Lower leg skin (tissue), 4 donors: ENCODE data around the gene SULT4A1. TPM values are rescaled to one million over a fixed set of nuclear protein-coding genes. Genes with fewer than 3 reads are reported as not detected.
A peak's percentile ranks its signal among the peaks of the same experiment; 100 is the strongest.

Source experiments
- DNase-seq, 2 donors: peaks; one replicate each; pipeline ENCODE4 v3.0.0-alpha.2; 2019; ENCODE audit warnings: low spot score in 2 of 2
- H3K4me3 ChIP-seq: fragments of 200-600 bp; sonication (generic); 2 replicates; pipeline ENCODE4 v1.5.1; 2017; ENCODE audit warnings: mild to moderate bottlenecking, low read depth; ENCODE audit not compliant: poor library complexity, severe bottlenecking
- POLR2A ChIP-seq, 2 donors: fragments of 450-650 bp; IDR thresholded peaks; one replicate each; pipeline ENCODE4 v1.6.1; 2016 to 2017; ENCODE audit warnings: antibody characterized with exemption in 2 of 2, mild to moderate bottlenecking in 1 of 2, moderate library complexity in 1 of 2
- WGBS, 2 donors: methylation state at CpG; one replicate each; pipeline ENCODE4 v1.1.5; 2018; 5-methylcytosine and 5-hydroxymethylcytosine counted together
- intact Hi-C: fragments of 100-400 bp; cut with DNase I; formaldehyde crosslinking; loops from one replicate; pipeline ENCODE4 v1.15.0; 2023; ENCODE audit warnings: low total_unique reads
- total RNA-seq, 4 donors: library from RNA; depleted of rRNA; stranded (reverse); fragments of >200 nt; gene quantifications; one replicate each; pipeline ENCODE4 v1.1.0, GENCODE V29; 2016
- TF ChIP-seq, protein P1 (sequence below), 3 donors: fragments of 450-650 bp; IDR thresholded peaks; one replicate each; pipeline ENCODE4 v1.5.1; 2016; ENCODE audit warnings: antibody characterized with exemption in 3 of 3, mild to moderate bottlenecking in 3 of 3, moderate library complexity in 2 of 3

Gene SULT4A1
- total RNA-seq, 4 donors from 2014 or later = not detected

DNA sequence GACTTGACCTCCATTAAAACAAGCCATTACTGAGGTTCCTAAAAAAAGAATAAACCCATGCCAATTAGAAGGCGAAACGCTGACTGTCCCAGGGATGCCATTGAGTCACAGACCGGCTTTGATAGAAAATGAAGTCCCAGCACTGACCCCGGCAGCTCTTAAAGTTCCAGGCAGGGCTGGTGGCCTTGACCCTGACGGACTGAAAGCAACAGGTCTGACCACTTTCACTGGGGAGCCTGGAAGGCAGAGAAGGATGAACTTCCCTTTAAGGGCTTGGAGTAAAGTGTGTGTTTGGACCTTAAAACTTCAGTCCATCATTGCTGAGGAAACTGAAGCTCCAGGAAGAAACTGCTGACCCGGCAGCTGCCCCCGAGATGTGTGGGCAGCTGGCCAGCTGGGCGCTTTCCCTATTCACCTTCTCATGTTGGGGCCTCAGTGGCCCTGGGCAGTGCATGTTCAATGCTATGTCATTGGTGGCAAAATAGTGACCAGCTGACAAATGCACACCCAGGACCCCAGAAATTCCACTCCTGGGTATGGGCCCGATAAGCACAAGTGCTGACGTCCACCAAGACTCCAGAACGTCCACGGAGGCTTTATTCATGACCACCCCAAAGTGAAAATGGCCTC is 31.3 kb downstream of the SULT4A1 start:
- 78 to 82% methylated on average over 12 of the region's 12 CpGs for WGBS, 2 donors
- no peak overlapping the region for H3K4me3 ChIP-seq
- DNase-seq = no peak
- no peak for TF ChIP-seq POLR2A (IDR thresholded peaks at IDR 0.05)
- TF ChIP-seq, protein P1, sequence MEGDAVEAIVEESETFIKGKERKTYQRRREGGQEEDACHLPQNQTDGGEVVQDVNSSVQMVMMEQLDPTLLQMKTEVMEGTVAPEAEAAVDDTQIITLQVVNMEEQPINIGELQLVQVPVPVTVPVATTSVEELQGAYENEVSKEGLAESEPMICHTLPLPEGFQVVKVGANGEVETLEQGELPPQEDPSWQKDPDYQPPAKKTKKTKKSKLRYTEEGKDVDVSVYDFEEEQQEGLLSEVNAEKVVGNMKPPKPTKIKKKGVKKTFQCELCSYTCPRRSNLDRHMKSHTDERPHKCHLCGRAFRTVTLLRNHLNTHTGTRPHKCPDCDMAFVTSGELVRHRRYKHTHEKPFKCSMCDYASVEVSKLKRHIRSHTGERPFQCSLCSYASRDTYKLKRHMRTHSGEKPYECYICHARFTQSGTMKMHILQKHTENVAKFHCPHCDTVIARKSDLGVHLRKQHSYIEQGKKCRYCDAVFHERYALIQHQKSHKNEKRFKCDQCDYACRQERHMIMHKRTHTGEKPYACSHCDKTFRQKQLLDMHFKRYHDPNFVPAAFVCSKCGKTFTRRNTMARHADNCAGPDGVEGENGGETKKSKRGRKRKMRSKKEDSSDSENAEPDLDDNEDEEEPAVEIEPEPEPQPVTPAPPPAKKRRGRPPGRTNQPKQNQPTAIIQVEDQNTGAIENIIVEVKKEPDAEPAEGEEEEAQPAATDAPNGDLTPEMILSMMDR (IDR thresholded peaks at IDR 0.05) = no peak
- intact Hi-C loops = no loop called here

DNA sequence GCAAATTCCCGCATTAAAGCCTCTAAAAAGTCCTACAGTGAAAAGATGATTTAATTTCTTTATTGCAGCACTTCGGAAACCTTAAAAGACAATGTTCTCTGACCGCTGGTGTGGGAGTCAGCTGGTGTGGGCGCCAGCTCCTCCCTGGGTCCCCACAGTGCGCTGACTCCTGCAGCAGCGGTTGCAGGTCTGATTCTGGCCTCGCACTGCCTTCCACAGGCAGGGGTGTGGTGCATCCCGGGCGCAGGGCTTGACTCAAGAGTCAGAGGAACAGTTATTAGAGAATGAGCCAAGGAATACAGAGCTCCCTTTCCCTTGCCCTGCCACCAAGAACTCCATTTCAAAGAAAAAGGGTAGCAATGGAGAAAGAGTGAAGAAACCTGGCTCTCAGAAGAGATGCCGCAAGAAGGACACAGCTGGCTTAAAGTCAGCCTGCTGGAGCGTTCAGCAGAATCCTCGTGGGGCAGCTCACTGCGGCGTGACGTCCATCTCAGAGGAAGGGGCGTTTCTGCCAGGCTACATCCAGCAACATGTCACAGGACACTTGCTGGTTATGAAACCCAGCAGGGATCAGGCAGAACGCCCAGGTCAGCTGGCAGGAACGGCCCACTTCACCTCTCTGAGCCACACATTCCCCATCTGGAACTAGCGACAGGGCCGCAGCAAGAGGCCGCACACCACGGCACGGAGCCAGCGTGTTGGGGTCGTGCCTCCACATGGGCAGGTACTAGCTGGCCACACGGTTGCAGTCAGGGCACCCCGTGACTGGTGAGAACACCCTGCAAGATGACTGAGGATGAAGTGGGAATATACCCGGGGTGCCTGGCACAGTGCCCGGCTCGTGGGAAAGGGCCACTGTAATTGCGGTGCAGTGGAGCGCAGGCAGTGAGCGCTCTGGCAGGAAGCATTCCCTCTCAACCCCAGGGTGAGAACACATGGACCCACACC is 32.1 kb downstream of the SULT4A1 start:
- intact Hi-C loops = loop anchor here (5.0 kb wide), 1 partner anchor 443 kb away; no protein-coding TSS in a partner anchor
- TF ChIP-seq, protein P1 (IDR thresholded peaks at IDR 0.05) = no peak
- no peak for TF ChIP-seq POLR2A (IDR thresholded peaks at IDR 0.05)
- 52% methylated on average over 33 of the region's 33 CpGs for whole genome bisulfite sequencing, 2 donors
- no peak overlapping the region for H3K4me3 ChIP-seq
- DNase-seq = peak; percentile 76 to 96

DNA sequence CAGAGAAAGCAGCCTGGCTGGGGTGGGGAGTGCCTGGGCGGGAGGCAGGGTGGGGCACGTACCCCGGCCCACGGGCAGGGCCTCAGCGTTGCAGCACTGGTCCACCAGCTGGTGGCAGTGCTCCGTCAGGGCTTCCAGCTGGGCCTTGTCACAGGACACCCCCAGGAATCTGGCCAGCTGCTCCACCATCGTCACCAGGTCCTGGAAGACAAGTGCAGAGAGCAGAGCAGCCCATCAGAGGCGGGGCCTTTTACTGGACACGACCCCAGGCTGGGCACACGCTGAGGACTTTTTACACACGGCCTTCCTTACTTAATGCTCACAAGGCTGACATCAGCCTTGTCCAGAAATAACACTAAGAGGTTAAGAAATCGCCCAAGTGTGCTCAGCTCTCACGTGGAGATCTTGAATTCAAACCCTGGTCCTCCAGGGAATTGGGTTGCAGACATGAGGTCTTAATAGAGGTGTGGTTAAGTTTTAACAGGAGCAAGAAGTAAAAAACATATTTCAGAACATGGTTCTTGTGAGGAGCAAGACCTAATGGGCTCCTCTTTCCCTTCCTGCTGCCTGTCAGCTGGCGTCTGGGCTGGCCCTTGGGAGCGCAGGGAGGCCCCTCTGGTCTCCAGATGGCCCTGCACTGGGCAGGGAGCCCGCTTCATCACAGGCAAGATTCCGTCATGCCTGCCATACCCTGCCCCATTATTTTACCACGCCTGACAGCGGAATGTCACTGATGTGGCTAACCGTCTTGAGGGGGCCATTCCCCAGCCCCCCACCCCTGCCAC is 33.1 kb downstream of the SULT4A1 start:
- H3K4me3 ChIP-seq = no peak overlapping the region
- peak; percentile 60 to 97 for DNase-seq
- intact Hi-C loops = loop anchor here (5.0 kb wide), 1 partner anchor 442 kb away; no protein-coding TSS in a partner anchor
- 44 to 54% methylated on average over 20 of the region's 20 CpGs for WGBS, 2 donors
- TF ChIP-seq, protein P1 (IDR thresholded peaks at IDR 0.05) = no peak
- TF ChIP-seq POLR2A (IDR thresholded peaks at IDR 0.05) = no peak

DNA sequence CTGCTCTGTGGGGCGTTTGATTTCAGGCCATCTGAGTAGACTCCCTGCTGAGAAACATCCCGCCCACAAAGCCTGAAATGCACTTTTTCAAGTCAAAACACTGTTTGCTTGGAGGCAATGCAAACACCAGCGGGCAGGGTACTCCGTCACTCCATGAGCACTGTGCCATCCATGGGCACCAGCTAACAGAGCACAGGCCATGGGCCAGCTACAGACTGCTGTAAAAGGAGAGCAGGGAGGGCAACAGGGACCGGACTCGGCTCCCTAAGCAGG is 33.7 kb downstream of the SULT4A1 start:
- H3K4me3 ChIP-seq = no peak overlapping the region
- WGBS, 2 donors = 55 to 67% methylated on average over 6 of the region's 6 CpGs
- TF ChIP-seq, protein P1 (IDR thresholded peaks at IDR 0.05) = no peak
- no peak for TF ChIP-seq POLR2A (IDR thresholded peaks at IDR 0.05)
- no peak for DNase-seq
- intact Hi-C loops = loop anchor here (5.0 kb wide), 1 partner anchor 441 kb away; no protein-coding TSS in a partner anchor

DNA sequence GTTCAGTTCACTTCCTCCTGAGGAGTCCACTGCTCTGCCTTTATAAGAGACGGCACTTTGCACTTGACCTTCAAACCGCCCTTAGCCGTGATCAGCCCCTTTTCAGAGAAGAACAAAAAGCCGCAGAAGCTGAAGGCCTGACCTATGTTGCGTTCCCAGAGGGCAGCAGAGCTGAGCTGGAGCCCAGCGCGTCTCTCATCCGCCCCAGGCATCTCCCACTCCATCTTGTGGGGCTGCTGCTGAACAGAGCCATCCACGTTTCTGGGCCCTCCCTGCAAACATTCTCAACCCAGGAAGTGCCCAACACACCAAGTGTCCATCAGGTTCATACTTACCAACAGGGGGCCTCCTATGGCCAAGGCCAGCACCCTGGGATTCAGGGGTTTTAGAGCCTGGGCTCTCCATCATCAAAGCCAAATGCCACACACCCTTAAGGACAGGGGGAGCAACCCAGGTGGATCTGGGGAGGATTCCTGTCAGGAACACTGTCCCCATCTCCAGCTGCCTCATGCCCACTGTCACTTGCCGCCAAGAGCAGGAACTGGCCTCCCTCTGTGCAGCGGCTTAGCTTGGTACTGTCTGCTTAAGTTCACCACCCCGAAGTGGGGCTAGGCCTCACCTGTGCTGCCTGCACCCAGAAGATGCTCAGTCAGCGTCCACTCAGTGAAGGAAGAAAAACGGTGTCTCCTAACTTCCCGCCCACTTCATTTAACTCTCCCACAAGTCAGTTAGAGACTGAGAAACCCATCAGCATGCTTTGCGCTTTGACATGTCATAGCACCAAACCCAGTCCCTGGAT is 34.2 kb downstream of the SULT4A1 start:
- no peak overlapping the region for H3K4me3 ChIP-seq
- WGBS, 2 donors = 90 to 91% methylated on average over 16 of the region's 16 CpGs
- TF ChIP-seq POLR2A (IDR thresholded peaks at IDR 0.05) = no peak
- TF ChIP-seq, protein P1 (IDR thresholded peaks at IDR 0.05) = no peak
- intact Hi-C loops = loop anchor here (5.0 kb wide), 1 partner anchor 441 kb away; no protein-coding TSS in a partner anchor
- DNase-seq = peak in 1 of 2 donors; percentile 66
